ENCODE results near the gene GLOD4.

- TF ChIP-seq POLR2A (IDR thresholded peaks at IDR 0.05) = no peak
- TF ChIP-seq CTCF (IDR thresholded peaks at IDR 0.05 in 8 of 11, conservative IDR thresholded peaks at IDR 0.05 in 3 of 11) = no peak
Measured at GRCh38 chr17:830950-831349, 48.9 kb upstream of the GLOD4 start.

Measured in spleen (tissue), 7 donors.